OCI-LY3 (cell line): ENCODE data around the gene MUL1.
"Not testable (repeated sequence)": the region's sequence is repeated elsewhere in the genome, so short reads cannot be mapped to it uniquely, and the experiment has no call there.

Experiments
- H2AFZ ChIP-seq: fragments of 200-600, 300-600 bp; shearing (Covaris generic); 2 replicates; pipeline ENCODE4 v1.6.0; 2014; ENCODE audit warnings: antibody characterized with exemption, low read depth, low read length
- H3K27ac ChIP-seq: fragments of 200-600, 300-600 bp; sonication (generic); 2 replicates; pipeline ENCODE4 v1.5.1; 2014; ENCODE audit warnings: mild to moderate bottlenecking, low read length, moderate library complexity, mixed read lengths
- H3K27me3 ChIP-seq: fragments of 200-600, 300-600 bp; sonication (generic); 2 replicates; pipeline ENCODE4 v1.6.1; 2014; ENCODE audit warnings: low read depth, low read length, mixed read lengths
- H3K36me3 ChIP-seq: fragments of 200-600, 300-600 bp; sonication (generic); replicated peaks from 2 replicates; pipeline ENCODE3; 2014; ENCODE audit warnings: low read depth, low read length, mixed read lengths
- H3K4me1 ChIP-seq: fragments of 300-600, 200-600 bp; sonication (generic); 2 replicates; pipeline ENCODE4 v1.6.1; 2014; ENCODE audit warnings: low read length, mixed read lengths
- H3K4me2 ChIP-seq: fragments of 200-600, 300-600 bp; sonication (generic); 2 replicates; pipeline ENCODE4 v1.6.1; 2014; ENCODE audit warnings: low read length, mixed read lengths
- H3K4me3 ChIP-seq: fragments of 300-600, 200-600 bp; sonication (generic); 2 replicates; pipeline ENCODE4 v1.5.1; 2014; ENCODE audit warnings: antibody characterized with exemption, mild to moderate bottlenecking, low read length, moderate library complexity
- H3K79me2 ChIP-seq: fragments of 300-600, 200-600 bp; shearing (Covaris generic); 2 replicates; pipeline ENCODE4 v1.6.1; 2014; ENCODE audit warnings: mild to moderate bottlenecking, low read length, mixed read lengths
- H3K9ac ChIP-seq: fragments of 300-600, 200-600 bp; shearing (Covaris generic); 2 replicates; pipeline ENCODE4 v1.6.0; 2014; ENCODE audit warnings: mild to moderate bottlenecking, low read length, moderate library complexity
- H3K9me3 ChIP-seq: fragments of 200-600, 300-600 bp; shearing (Covaris generic); 2 replicates; pipeline ENCODE4 v1.6.1; 2014; ENCODE audit warnings: low read length, mixed read lengths; ENCODE audit not compliant: insufficient read depth
- H4K20me1 ChIP-seq: fragments of 200-600, 300-600 bp; sonication (generic); 2 replicates; pipeline ENCODE4 v1.6.1; 2016; ENCODE audit warnings: low read length, mixed read lengths; ENCODE audit not compliant: insufficient read depth
- EZH2phosphoT487 ChIP-seq: fragments of 200-600 bp; shearing (Covaris generic); IDR thresholded peaks from 2 replicates; pipeline ENCODE4 v1.6.1; 2018; ENCODE audit warnings: antibody characterized with exemption, mixed run types, low read depth
- TF ChIP-seq, protein P1 (sequence below): fragments of 200-600, 300-600 bp; sonication (generic); IDR thresholded peaks from 2 replicates; pipeline ENCODE4 v1.5.1; 2014; ENCODE audit warnings: antibody characterized with exemption, low read length, low read depth

The MUL1 gene

GRCh38 chr1:20499105-20499504 is 8.8 kb downstream of the MUL1 start:
- Histone ChIP-seq H3K9me3 (no peaks in the 10 kb centered on the region), H3K79me2 (no peaks in the 10 kb centered on the region), H4K20me1 (no peaks in the 10 kb centered on the region), H3K9ac (no peak overlapping the region), H3K4me3 (no peak overlapping the region), H3K27me3 (no peaks in the 10 kb centered on the region), H3K4me2 (no peak overlapping the region), H2AFZ (no peak overlapping the region), H3K36me3 (peaks cover 5% of the 10 kb centered on the region), H3K27ac (no peak overlapping the region), H3K4me1 (peaks cover 7% of the 10 kb centered on the region)
- TF ChIP-seq, protein P1, sequence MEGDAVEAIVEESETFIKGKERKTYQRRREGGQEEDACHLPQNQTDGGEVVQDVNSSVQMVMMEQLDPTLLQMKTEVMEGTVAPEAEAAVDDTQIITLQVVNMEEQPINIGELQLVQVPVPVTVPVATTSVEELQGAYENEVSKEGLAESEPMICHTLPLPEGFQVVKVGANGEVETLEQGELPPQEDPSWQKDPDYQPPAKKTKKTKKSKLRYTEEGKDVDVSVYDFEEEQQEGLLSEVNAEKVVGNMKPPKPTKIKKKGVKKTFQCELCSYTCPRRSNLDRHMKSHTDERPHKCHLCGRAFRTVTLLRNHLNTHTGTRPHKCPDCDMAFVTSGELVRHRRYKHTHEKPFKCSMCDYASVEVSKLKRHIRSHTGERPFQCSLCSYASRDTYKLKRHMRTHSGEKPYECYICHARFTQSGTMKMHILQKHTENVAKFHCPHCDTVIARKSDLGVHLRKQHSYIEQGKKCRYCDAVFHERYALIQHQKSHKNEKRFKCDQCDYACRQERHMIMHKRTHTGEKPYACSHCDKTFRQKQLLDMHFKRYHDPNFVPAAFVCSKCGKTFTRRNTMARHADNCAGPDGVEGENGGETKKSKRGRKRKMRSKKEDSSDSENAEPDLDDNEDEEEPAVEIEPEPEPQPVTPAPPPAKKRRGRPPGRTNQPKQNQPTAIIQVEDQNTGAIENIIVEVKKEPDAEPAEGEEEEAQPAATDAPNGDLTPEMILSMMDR: no peak
- no peak for TF ChIP-seq EZH2phosphoT487

- Histone ChIP-seq H4K20me1 (no peaks in the 10 kb centered on the region), H3K4me1 (peaks cover 16% of the 10 kb centered on the region), H2AFZ (no peak overlapping the region), H3K27ac (no peak overlapping the region), H3K36me3 (peaks cover 5% of the 10 kb centered on the region), H3K9me3 (no peaks in the 10 kb centered on the region), H3K9ac (no peak overlapping the region), H3K79me2 (no peaks in the 10 kb centered on the region), H3K27me3 (no peaks in the 10 kb centered on the region), H3K4me3 (no peak overlapping the region), H3K4me2 (no peak overlapping the region)
- TF ChIP-seq, protein P1: no peak
- TF ChIP-seq EZH2phosphoT487: no peak
Observed at GRCh38 chr1:20498116-20498515, 9.8 kb downstream of the MUL1 start.

GRCh38 chr1:20497506-20497905 is 10.4 kb downstream of the MUL1 start:
- no peak for TF ChIP-seq EZH2phosphoT487
- TF ChIP-seq, protein P1: no peak
- Histone ChIP-seq H3K9me3 (no peaks in the 10 kb centered on the region), H3K4me3 (no peak overlapping the region), H3K27me3 (no peaks in the 10 kb centered on the region), H2AFZ (no peak overlapping the region), H3K79me2 (no peaks in the 10 kb centered on the region), H4K20me1 (no peaks in the 10 kb centered on the region), H3K9ac (no peak overlapping the region), H3K36me3 (peaks cover 5% of the 10 kb centered on the region), H3K4me1 (peaks cover 19% of the 10 kb centered on the region), H3K27ac (no peak overlapping the region), H3K4me2 (no peak overlapping the region)

- H3K27ac ChIP-seq, H3K79me2 ChIP-seq, H2AFZ ChIP-seq, H4K20me1 ChIP-seq, H3K27me3 ChIP-seq, H3K36me3 ChIP-seq, H3K4me2 ChIP-seq, H3K4me3 ChIP-seq, H3K9ac ChIP-seq, H3K9me3 ChIP-seq: not testable (repeated sequence)
- peaks cover 19% of the 10 kb centered on the region for H3K4me1 ChIP-seq
Observed at GRCh38 chr1:20496725-20497383, 11.1 kb downstream of the MUL1 start.
